Psoas muscle (tissue), 8 donors: ENCODE measurements around the gene PKHD1. TPM values are rescaled to one million over a fixed set of nuclear protein-coding genes. Genes with fewer than 3 reads are reported as not detected.

Source experiments
- ATAC-seq, 4 donors: fragments of 200-7000 bp; cut with Tn5 transposase; one replicate each; pipeline ENCODE4 v1.9.1; 2020; ENCODE audit warnings: moderate library complexity in 3 of 4, mild to moderate bottlenecking in 2 of 4
- DNase-seq, 2 donors: peaks; one replicate each; pipeline ENCODE4 v3.0.0-alpha.2; 2020
- H3K27ac ChIP-seq: fragments of 200-600 bp; one replicate; pipeline ENCODE4 v1.8.0; 2022
- H3K27me3 ChIP-seq, 3 donors: fragments of 200-600 bp in 1 of 3; one replicate each; pipeline versions ENCODE4 v1.6.1 to v1.8.0; 2013 to 2022; ENCODE audit warnings: low read length in 2 of 3, mild to moderate bottlenecking in 2 of 3, moderate library complexity in 1 of 3; ENCODE audit not compliant: insufficient read depth in 3 of 3
- H3K36me3 ChIP-seq, 2 donors: fragments of 200-600 bp in 1 of 2; one replicate each; pipeline versions ENCODE4 v1.6.1 to v1.8.0; 2013 to 2022; ENCODE audit warnings: low read depth in 1 of 2, mild to moderate bottlenecking in 1 of 2, moderate library complexity in 1 of 2; ENCODE audit not compliant: insufficient read depth in 1 of 2
- H3K4me1 ChIP-seq: fragments of 200-600 bp; one replicate; pipeline ENCODE4 v1.8.0; 2022
- H3K4me3 ChIP-seq: fragments of 200-600 bp; one replicate; pipeline ENCODE4 v1.8.0; 2022; ENCODE audit warnings: mild to moderate bottlenecking
- H3K9me3 ChIP-seq: fragments of 200-600 bp; one replicate; pipeline ENCODE4 v1.8.0; 2022
- WGBS, 3 donors: extraction: QIAGEN DNeasy Blood & Tissue Kit; methylation state at CpG; one replicate each; pipeline versions ENCODE4 v1.1.6 to v1.1.7; 2013; 5-methylcytosine and 5-hydroxymethylcytosine counted together
- intact Hi-C, 2 donors: fragments of 100-400 bp; cut with DNase I; formaldehyde crosslinking; loops; one replicate each; pipeline versions ENCODE4 v1.11.0 to v1.14.2; 2022
- polyA plus RNA-seq, 3 donors: library from polyadenylated mRNA; stranded (reverse); fragments of 200-250 nt; gene quantifications; one replicate each; pipeline ENCODE4 v1.2.3, GENCODE V29; 2013
- total RNA-seq, 4 donors: library from RNA; stranded (reverse); fragmentation: NEBNext Ultra II Directional in 2 of 4; extraction: Animal tissue kit (Norgen Biotek cat#: 25700) in 2 of 4; gene quantifications; one replicate each; pipeline versions ENCODE4 v1.2.1 to v1.2.4, GENCODE V29; 2021 to 2023
- TF ChIP-seq, protein P1 (sequence below): fragments of 200-600 bp; IDR thresholded peaks from one replicate; pipeline ENCODE4 v1.8.0; 2022; ENCODE audit warnings: antibody characterized with exemption
- donor health status: healthy with polysubstance abuse.
- donor health status: DM: no; HTN: no; CAD: no; lungs with moderate emphysema.
- donor health status: Bipolar disorder and iron deficiency.
- donor health status: healthy.
- donor health status: DM: yes; HTN: yes; CAD: no.
- donor health status: DM: no; HTN: no; CAD: no.
- donor health status: DM: no; HTN: no; CAD: no.
- donor health status: DM: yes; HTN: yes; CAD: no.

PKHD1 gene
- total and polyA plus RNA-seq, 7 donors: under 0.01 to 0.11 (median 0.02) TPM; not detected in 2

DNA sequence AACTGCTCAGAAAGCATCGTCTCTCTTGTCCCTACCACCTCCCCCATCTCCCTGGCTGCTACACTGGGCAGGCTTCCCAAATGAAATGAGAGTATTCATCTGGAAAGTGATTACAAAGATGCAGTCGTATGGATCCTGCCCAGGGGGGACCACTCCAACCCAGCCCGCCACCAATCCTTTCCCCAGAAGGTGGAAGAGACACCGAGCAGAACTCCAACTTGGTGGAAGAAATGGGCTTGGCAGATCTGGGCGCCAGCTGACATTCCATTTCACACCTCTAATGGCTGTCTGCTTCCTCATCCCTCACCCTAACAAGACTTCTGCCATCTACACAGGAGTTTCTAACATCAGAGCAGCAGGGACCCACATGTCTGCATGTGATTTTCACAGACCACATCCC lies 12.7 kb downstream of the PKHD1 start:
- peaks cover 0 to 2% (median 0%) of the 10 kb centered on the region in 3 donors for H3K27me3 ChIP-seq
- intact Hi-C loops: no loop called here
- DNase-seq: no peak
- H3K4me3 ChIP-seq: no peak overlapping the region
- H3K9me3 ChIP-seq: no peaks in the 10 kb centered on the region
- no peaks in the 10 kb centered on the region for H3K4me1 ChIP-seq
- no peak for ATAC-seq
- WGBS, 3 donors: 43 to 53% (median 46%) methylated on average over 5 of the region's 5 CpGs
- no peak overlapping the region for H3K27ac ChIP-seq
- no peaks in the 10 kb centered on the region for H3K36me3 ChIP-seq
- TF ChIP-seq, protein P1, sequence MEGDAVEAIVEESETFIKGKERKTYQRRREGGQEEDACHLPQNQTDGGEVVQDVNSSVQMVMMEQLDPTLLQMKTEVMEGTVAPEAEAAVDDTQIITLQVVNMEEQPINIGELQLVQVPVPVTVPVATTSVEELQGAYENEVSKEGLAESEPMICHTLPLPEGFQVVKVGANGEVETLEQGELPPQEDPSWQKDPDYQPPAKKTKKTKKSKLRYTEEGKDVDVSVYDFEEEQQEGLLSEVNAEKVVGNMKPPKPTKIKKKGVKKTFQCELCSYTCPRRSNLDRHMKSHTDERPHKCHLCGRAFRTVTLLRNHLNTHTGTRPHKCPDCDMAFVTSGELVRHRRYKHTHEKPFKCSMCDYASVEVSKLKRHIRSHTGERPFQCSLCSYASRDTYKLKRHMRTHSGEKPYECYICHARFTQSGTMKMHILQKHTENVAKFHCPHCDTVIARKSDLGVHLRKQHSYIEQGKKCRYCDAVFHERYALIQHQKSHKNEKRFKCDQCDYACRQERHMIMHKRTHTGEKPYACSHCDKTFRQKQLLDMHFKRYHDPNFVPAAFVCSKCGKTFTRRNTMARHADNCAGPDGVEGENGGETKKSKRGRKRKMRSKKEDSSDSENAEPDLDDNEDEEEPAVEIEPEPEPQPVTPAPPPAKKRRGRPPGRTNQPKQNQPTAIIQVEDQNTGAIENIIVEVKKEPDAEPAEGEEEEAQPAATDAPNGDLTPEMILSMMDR: no peak

DNA sequence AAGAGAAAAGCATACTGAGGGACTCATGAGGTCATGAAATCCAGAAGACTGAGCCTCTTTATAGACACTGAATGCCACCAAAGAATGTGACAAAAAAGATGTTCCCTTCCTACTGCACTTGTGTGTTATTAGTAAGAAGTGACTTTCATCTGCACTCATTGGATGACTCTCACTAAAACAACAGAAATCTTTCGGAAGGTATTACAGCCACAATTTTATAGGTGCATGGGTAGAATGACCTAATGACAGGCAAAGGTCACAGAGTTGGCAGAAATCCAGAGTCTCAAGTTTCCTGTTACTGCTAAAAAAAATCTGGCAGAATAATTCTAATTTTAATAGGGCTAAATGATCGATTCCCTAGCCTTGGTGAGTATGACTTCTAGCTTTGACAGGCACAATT lies 13.3 kb downstream of the PKHD1 start:
- TF ChIP-seq, protein P1: no peak
- Histone ChIP-seq H3K4me3 (no peak overlapping the region), H3K36me3 (no peaks in the 10 kb centered on the region), H3K4me1 (no peaks in the 10 kb centered on the region), H3K27me3 (peaks cover 0 to 2% (median 0%) of the 10 kb centered on the region in 3 donors), H3K9me3 (no peaks in the 10 kb centered on the region), H3K27ac (no peak overlapping the region)
- intact Hi-C loops: no loop called here
- 30 to 40% (median 32%) methylated on average over 2 of the region's 2 CpGs for whole genome bisulfite sequencing, 3 donors
- ATAC-seq: no peak
- no peak for DNase-seq

DNA sequence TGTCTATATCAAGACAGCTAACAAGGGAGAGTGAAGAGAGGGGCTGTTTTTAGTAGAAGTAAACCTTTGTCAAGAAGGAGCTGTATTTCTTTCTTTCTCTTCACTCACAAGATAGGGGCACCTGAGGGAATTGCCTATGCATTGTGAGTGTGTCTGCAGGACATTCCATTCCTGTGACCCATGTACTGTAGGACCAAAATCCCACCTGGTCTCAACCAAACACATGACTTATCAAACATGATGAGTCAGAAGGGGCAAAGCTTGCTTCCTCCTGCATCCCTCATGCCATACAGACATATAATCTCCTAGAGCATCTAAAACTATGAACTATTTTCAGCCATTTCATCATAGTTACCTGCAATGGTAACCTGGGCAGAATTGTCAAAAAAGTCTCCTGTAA lies 21.8 kb downstream of the PKHD1 start:
- intact Hi-C loops: loop anchor here in 1 of 2 donors (5.0 kb wide), 1 partner anchor 197 kb away; no protein-coding TSS in a partner anchor
- DNase-seq (no peak), ATAC-seq (no peak)
- TF ChIP-seq, protein P1: no peak
- Histone ChIP-seq H3K27ac (no peak overlapping the region), H3K36me3 (no peaks in the 10 kb centered on the region), H3K9me3 (no peaks in the 10 kb centered on the region), H3K4me3 (no peak overlapping the region), H3K27me3 (no peaks in the 10 kb centered on the region), H3K4me1 (peaks cover 6% of the 10 kb centered on the region)

DNA sequence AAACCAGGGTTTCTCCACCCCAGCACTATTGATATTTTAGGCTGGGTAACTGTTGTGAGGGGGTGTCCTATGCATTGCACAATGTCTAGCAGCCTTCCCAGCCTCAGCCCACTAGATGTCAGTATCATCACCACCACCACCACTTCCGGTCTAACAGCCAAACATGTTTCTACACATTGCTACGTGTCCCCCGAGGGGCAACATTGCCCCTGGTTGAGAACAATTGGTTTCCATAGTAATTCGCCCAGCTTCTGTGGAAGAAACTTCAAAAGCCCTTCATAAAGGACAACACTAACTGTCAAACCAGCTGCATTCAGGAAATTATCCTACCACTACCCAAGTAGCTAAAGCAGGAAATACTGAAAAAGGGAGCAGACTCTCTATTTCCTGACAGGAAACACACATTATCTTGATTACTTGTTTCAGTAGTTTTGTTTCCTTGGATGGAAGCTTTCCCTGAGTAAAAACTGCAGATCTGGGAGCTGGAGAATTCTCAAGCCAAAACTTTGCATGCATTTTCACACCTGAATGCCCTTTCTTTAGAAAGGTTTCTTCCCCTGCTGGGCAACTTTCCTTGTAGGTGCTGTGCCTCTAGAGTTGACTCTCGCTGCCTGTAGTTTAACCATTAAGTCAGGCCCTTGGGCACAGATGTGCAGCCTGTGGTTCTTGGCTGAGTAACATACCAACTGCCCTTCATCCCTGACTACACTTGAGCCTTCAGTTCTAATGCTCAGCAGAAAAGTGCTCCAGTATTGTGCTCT lies 23.6 kb downstream of the PKHD1 start:
- intact Hi-C loops: loop anchor here in 1 of 2 donors (5.0 kb wide), 1 partner anchor 199 kb away; no protein-coding TSS in a partner anchor
- Histone ChIP-seq H3K9me3 (no peaks in the 10 kb centered on the region), H3K27ac (no peak overlapping the region), H3K27me3 (no peaks in the 10 kb centered on the region), H3K4me3 (peak overlapping the region; percentile 34), H3K4me1 (peaks cover 6% of the 10 kb centered on the region), H3K36me3 (no peaks in the 10 kb centered on the region)
- ATAC-seq: peak; percentile 84 to 99 (median 87)
- 15 to 25% (median 19%) methylated on average over 5 of the region's 5 CpGs for WGBS, 3 donors
- DNase-seq: peak in 1 of 2 donors; percentile 57
- TF ChIP-seq, protein P1: peak; percentile 59
